ENCODE data around the gene MYO9A. TPM values are rescaled to one million over a fixed set of nuclear protein-coding genes. Genes with fewer than 3 reads are reported as not detected.

The MYO9A gene
- total and polyA plus RNA-seq, 10 of the 15 experiments (the other 5 are each of a cell fraction or from before 2014, with no cell fraction given) = 3.3 to 25.3 (median 12.2) TPM

- no peak for TF ChIP-seq HSF1 (IDR thresholded peaks at IDR 0.05; ENCODE audit: low read depth, low read length)
- TF ChIP-seq MLLT1 (IDR thresholded peaks at IDR 0.05) = no peak
- TF ChIP-seq, protein P1, sequence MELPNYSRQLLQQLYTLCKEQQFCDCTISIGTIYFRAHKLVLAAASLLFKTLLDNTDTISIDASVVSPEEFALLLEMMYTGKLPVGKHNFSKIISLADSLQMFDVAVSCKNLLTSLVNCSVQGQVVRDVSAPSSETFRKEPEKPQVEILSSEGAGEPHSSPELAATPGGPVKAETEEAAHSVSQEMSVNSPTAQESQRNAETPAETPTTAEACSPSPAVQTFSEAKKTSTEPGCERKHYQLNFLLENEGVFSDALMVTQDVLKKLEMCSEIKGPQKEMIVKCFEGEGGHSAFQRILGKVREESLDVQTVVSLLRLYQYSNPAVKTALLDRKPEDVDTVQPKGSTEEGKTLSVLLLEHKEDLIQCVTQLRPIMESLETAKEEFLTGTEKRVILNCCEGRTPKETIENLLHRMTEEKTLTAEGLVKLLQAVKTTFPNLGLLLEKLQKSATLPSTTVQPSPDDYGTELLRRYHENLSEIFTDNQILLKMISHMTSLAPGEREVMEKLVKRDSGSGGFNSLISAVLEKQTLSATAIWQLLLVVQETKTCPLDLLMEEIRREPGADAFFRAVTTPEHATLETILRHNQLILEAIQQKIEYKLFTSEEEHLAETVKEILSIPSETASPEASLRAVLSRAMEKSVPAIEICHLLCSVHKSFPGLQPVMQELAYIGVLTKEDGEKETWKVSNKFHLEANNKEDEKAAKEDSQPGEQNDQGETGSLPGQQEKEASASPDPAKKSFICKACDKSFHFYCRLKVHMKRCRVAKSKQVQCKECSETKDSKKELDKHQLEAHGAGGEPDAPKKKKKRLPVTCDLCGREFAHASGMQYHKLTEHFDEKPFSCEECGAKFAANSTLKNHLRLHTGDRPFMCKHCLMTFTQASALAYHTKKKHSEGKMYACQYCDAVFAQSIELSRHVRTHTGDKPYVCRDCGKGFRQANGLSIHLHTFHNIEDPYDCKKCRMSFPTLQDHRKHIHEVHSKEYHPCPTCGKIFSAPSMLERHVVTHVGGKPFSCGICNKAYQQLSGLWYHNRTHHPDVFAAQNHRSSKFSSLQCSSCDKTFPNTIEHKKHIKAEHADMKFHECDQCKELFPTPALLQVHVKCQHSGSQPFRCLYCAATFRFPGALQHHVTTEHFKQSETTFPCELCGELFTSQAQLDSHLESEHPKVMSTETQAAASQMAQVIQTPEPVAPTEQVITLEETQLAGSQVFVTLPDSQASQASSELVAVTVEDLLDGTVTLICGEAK (IDR thresholded peaks at IDR 0.05; ENCODE audit: borderline replicate concordance) = no peak
- no peak for TF ChIP-seq POLR2AphosphoS2 (IDR thresholded peaks at IDR 0.05; ENCODE audit: low read depth, low read length)
- TF ChIP-seq NFYB (IDR thresholded peaks at IDR 0.05; ENCODE audit: insufficient read depth, low read depth, low read length) = no peak
- no peak for TF ChIP-seq BHLHE40 (IDR thresholded peaks at IDR 0.05; ENCODE audit: borderline replicate concordance in 1 of 2, low read depth in 2 of 2, low read length in 1 of 2)
- no peak for TF ChIP-seq KAT2A (conservative IDR thresholded peaks at IDR 0.05; ENCODE audit: control insufficient read depth, low read depth, low read length)
- TF ChIP-seq, protein P2, sequence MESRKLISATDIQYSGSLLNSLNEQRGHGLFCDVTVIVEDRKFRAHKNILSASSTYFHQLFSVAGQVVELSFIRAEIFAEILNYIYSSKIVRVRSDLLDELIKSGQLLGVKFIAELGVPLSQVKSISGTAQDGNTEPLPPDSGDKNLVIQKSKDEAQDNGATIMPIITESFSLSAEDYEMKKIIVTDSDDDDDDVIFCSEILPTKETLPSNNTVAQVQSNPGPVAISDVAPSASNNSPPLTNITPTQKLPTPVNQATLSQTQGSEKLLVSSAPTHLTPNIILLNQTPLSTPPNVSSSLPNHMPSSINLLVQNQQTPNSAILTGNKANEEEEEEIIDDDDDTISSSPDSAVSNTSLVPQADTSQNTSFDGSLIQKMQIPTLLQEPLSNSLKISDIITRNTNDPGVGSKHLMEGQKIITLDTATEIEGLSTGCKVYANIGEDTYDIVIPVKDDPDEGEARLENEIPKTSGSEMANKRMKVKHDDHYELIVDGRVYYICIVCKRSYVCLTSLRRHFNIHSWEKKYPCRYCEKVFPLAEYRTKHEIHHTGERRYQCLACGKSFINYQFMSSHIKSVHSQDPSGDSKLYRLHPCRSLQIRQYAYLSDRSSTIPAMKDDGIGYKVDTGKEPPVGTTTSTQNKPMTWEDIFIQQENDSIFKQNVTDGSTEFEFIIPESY (IDR thresholded peaks at IDR 0.05) = no peak
- TF ChIP-seq, protein P3, sequence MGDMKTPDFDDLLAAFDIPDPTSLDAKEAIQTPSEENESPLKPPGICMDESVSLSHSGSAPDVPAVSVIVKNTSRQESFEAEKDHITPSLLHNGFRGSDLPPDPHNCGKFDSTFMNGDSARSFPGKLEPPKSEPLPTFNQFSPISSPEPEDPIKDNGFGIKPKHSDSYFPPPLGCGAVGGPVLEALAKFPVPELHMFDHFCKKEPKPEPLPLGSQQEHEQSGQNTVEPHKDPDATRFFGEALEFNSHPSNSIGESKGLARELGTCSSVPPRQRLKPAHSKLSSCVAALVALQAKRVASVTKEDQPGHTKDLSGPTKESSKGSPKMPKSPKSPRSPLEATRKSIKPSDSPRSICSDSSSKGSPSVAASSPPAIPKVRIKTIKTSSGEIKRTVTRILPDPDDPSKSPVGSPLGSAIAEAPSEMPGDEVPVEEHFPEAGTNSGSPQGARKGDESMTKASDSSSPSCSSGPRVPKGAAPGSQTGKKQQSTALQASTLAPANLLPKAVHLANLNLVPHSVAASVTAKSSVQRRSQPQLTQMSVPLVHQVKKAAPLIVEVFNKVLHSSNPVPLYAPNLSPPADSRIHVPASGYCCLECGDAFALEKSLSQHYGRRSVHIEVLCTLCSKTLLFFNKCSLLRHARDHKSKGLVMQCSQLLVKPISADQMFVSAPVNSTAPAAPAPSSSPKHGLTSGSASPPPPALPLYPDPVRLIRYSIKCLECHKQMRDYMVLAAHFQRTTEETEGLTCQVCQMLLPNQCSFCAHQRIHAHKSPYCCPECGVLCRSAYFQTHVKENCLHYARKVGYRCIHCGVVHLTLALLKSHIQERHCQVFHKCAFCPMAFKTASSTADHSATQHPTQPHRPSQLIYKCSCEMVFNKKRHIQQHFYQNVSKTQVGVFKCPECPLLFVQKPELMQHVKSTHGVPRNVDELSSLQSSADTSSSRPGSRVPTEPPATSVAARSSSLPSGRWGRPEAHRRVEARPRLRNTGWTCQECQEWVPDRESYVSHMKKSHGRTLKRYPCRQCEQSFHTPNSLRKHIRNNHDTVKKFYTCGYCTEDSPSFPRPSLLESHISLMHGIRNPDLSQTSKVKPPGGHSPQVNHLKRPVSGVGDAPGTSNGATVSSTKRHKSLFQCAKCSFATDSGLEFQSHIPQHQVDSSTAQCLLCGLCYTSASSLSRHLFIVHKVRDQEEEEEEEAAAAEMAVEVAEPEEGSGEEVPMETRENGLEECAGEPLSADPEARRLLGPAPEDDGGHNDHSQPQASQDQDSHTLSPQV (IDR thresholded peaks at IDR 0.05) = no peak
Measured at GRCh38 chr15:71807125-71807629, 310.8 kb downstream of the MYO9A start (continued).

Measured in GM12878 (cell line).